H4 (cell line): Measurements from ENCODE around the gene EIF2B1. TPM values are rescaled to one million over a fixed set of nuclear protein-coding genes. Genes with fewer than 3 reads are reported as not detected.

Experiments used
- total RNA-seq: library from RNA; depleted of rRNA; stranded (reverse); fragments of >200 nt; shearing (Covaris generic); gene quantifications from 2 replicates; pipeline ENCODE4 v1.2.3, GENCODE V29; 2014; rRNA removed

The EIF2B1 gene
- total RNA-seq, 1 experiment from 2014 or later, result 116 TPM

Other genes with a start within 250 kb of the EIF2B1 start
- 28.4 and 34.0 TPM in 2 replicates for gene KMT5A, start 249.6 kb downstream of the EIF2B1 start, total RNA-seq
- gene RILPL2, start 197.0 kb downstream of the EIF2B1 start, total RNA-seq, result 3.2 and 3.5 TPM in 2 replicates
- 8.4 and 16.9 TPM in 2 replicates for gene SNRNP35, start 175.5 kb downstream of the EIF2B1 start, total RNA-seq
- gene RILPL1, start 100.0 kb downstream of the EIF2B1 start, total RNA-seq, result 5.0 and 10.8 TPM in 2 replicates
- gene TMED2, start 49.1 kb downstream of the EIF2B1 start, total RNA-seq, result 286 and 304 TPM in 2 replicates
- gene DDX55, start 31.6 kb downstream of the EIF2B1 start, total RNA-seq, result 16.1 and 24.8 TPM in 2 replicates
- 96.5 and 97.3 TPM in 2 replicates for gene GTF2H3, start 143 bp upstream of the EIF2B1 start, total RNA-seq
- gene TCTN2, start 37.4 kb upstream of the EIF2B1 start, total RNA-seq, result 7.2 and 15.0 TPM in 2 replicates
- gene ATP6V0A2, start 78.7 kb upstream of the EIF2B1 start, total RNA-seq, result 15.9 and 20.5 TPM in 2 replicates
- gene DNAH10, start 128.6 kb upstream of the EIF2B1 start, total RNA-seq, result 0.02 and 0.17 TPM in 2 replicates